Left ventricle myocardium inferior (tissue), 1 donor: Measurements from ENCODE around the gene CCL4. TPM values are rescaled to one million over a fixed set of nuclear protein-coding genes. Genes with fewer than 3 reads are reported as not detected.
"Not testable (repeated sequence)": the region's sequence is repeated elsewhere in the genome, so short reads cannot be mapped to it uniquely, and the experiment has no call there.

Experiments
- DNase-seq: peaks from one replicate; pipeline ENCODE4 v3.0.0-alpha.2; 2020
- H3K27ac ChIP-seq: fragments of 200-600 bp; replicated peaks from 2 replicates; pipeline ENCODE4 v1.8.0; 2021
- H3K27me3 ChIP-seq: fragments of 200-600 bp; 2 replicates; pipeline ENCODE4 v1.8.0; 2021; ENCODE audit warnings: low read depth
- H3K36me3 ChIP-seq: fragments of 200-600 bp; 2 replicates; pipeline ENCODE4 v1.8.0; 2021
- H3K4me1 ChIP-seq: fragments of 200-600 bp; 2 replicates; pipeline ENCODE4 v1.8.0; 2021
- H3K4me3 ChIP-seq: fragments of 200-600 bp; 2 replicates; pipeline ENCODE4 v1.8.0; 2021; ENCODE audit warnings: mild to moderate bottlenecking, moderate library complexity
- H3K9me3 ChIP-seq: fragments of 200-600 bp; replicated peaks from 2 replicates; pipeline ENCODE4 v1.8.0; 2021
- CTCF ChIP-seq: fragments of 200-600 bp; IDR thresholded peaks from 2 replicates; pipeline ENCODE4 v1.8.0; 2021; ENCODE audit warnings: antibody characterized with exemption, mild to moderate bottlenecking, borderline replicate concordance
- intact Hi-C: fragments of 100-400 bp; cut with micrococcal nuclease; formaldehyde crosslinking; loops from one replicate; pipeline ENCODE4 v1.11.0; 2022
- long read RNA-seq: library from polyadenylated mRNA; unstranded; transcript quantifications from one replicate; pipeline ENCODE4 v2.0.0, GENCODE V29; 2021
- total RNA-seq: library from RNA; stranded (reverse); fragmentation: NEBNext Ultra II Directional; extraction: Animal tissue kit (Norgen Biotek cat#: 25700); gene quantifications from one replicate; pipeline ENCODE4 v1.2.1, GENCODE V29; 2021
- donor health status: DM: no; HTN: yes; CAD: no; lungs with severe emphysema.

CCL4 gene
- 0.91 TPM for total RNA-seq
- long read RNA-seq, partial matches to known transcripts, result 0 of 1 reads
- long read RNA-seq, other reads (novel, unspliced or antisense), result 0 of 1 reads

GRCh38 chr17:36103401-36103975 lies at the start of gene CCL4:
Gene CCL4, plus strand, starts transcription at chr17:36103827. Its CDS starts 79 bp downstream, at chr17:36103906.
- H3K27ac ChIP-seq, DNase-seq, H3K36me3 ChIP-seq, intact Hi-C loops, H3K4me1 ChIP-seq, H3K4me3 ChIP-seq, H3K9me3 ChIP-seq: not testable (repeated sequence)
- peaks cover 31% of the 10 kb centered on the region for H3K27me3 ChIP-seq

- Histone ChIP-seq H3K27ac (no peak overlapping the region), H3K4me1 (no peaks in the 10 kb centered on the region), H3K9me3 (peaks cover 28% of the 10 kb centered on the region), H3K27me3 (no peaks in the 10 kb centered on the region), H3K36me3 (no peaks in the 10 kb centered on the region), H3K4me3 (no peak overlapping the region)
- DNase-seq, result no peak
- intact Hi-C loops, result no loop called here
- no peak for TF ChIP-seq CTCF
Measured at GRCh38 chr17:36055171-36055570, 48.5 kb upstream of the CCL4 start.

- Histone ChIP-seq H3K4me1 (no peaks in the 10 kb centered on the region), H3K27me3 (no peaks in the 10 kb centered on the region), H3K36me3 (no peaks in the 10 kb centered on the region), H3K4me3 (no peak overlapping the region), H3K27ac (no peak overlapping the region), H3K9me3 (peaks cover 21% of the 10 kb centered on the region)
- TF ChIP-seq CTCF, result no peak
- intact Hi-C loops, result no loop called here
- no peak for DNase-seq
Measured at GRCh38 chr17:36055921-36056520, 47.6 kb upstream of the CCL4 start.

- H3K27me3 ChIP-seq, result no peaks in the 10 kb centered on the region
- peaks cover 3% of the 10 kb centered on the region for H3K9me3 ChIP-seq
- H3K36me3 ChIP-seq, result no peaks in the 10 kb centered on the region
- no peak overlapping the region for H3K27ac ChIP-seq
- DNase-seq, result no peak
- H3K4me3 ChIP-seq, result no peak overlapping the region
- intact Hi-C loops, result no loop called here
- TF ChIP-seq CTCF, result no peak
- H3K4me1 ChIP-seq, result no peaks in the 10 kb centered on the region
Measured at GRCh38 chr17:36057911-36058310, 45.7 kb upstream of the CCL4 start.

- no peaks in the 10 kb centered on the region for H3K4me1 ChIP-seq
- H3K27ac ChIP-seq, result no peak overlapping the region
- DNase-seq, result no peak
- H3K27me3 ChIP-seq, result no peaks in the 10 kb centered on the region
- intact Hi-C loops, result no loop called here
- H3K4me3 ChIP-seq, result no peak overlapping the region
- no peak for TF ChIP-seq CTCF
- H3K36me3 ChIP-seq, result no peaks in the 10 kb centered on the region
- H3K9me3 ChIP-seq, result no peaks in the 10 kb centered on the region
Measured at GRCh38 chr17:36059406-36059805, 44.2 kb upstream of the CCL4 start.

- H3K9me3 ChIP-seq, result no peaks in the 10 kb centered on the region
- no peak overlapping the region for H3K4me3 ChIP-seq
- no peak for TF ChIP-seq CTCF
- no peaks in the 10 kb centered on the region for H3K27me3 ChIP-seq
- no peak overlapping the region for H3K27ac ChIP-seq
- intact Hi-C loops, result no loop called here
- no peaks in the 10 kb centered on the region for H3K4me1 ChIP-seq
- DNase-seq, result no peak
- H3K36me3 ChIP-seq, result no peaks in the 10 kb centered on the region
Measured at GRCh38 chr17:36060816-36061215, 42.8 kb upstream of the CCL4 start.
